MG63 (cell line): ENCODE measurements around the gene SLC22A13. TPM values are rescaled to one million over a fixed set of nuclear protein-coding genes. Genes with fewer than 3 reads are reported as not detected.
"Not testable (repeated sequence)": the region's sequence is repeated elsewhere in the genome, so short reads cannot be mapped to it uniquely, and the experiment has no call there.

Experiments
- DNase-seq: peaks from one replicate; pipeline ENCODE4 v3.0.0-alpha.2; 2020
- H3K27me3 ChIP-seq: fragments of 250-450 bp; sonication (Bioruptor Pico); 2 replicates; pipeline ENCODE4 v1.5.1; 2020; ENCODE audit warnings: mild to moderate bottlenecking, moderate library complexity
- H3K36me3 ChIP-seq: fragments of 250-450 bp; sonication (Bioruptor Pico); 2 replicates; pipeline ENCODE4 v1.5.1; 2020; ENCODE audit warnings: mild to moderate bottlenecking, moderate library complexity
- H3K4me3 ChIP-seq: fragments of 250-450 bp; sonication (Bioruptor Pico); 2 replicates; pipeline ENCODE4 v1.5.1; 2020; ENCODE audit warnings: mild to moderate bottlenecking, moderate library complexity
- H3K9me3 ChIP-seq: fragments of 250-450 bp; sonication (Bioruptor Pico); 2 replicates; pipeline ENCODE4 v1.5.1; 2020; ENCODE audit warnings: mild to moderate bottlenecking, moderate library complexity
- total RNA-seq: library from RNA; depleted of rRNA; stranded (reverse); fragments of >200 nt; shearing (Covaris generic); gene quantifications from 2 replicates; pipeline ENCODE4 v1.2.3, GENCODE V29; 2014; ENCODE audit warnings: low replicate concordance; rRNA removed

The SLC22A13 gene
- not detected in 2 replicates for total RNA-seq

GRCh38 chr3:38265604-38266307, at the start of gene SLC22A13:
SLC22A13 (plus strand) TSS chr3:38265812; CDS start chr3:38265861, 49 bp downstream.
- Histone ChIP-seq H3K4me3 (no peak within 1 kb of the TSS), H3K36me3 (no peaks in the 10 kb centered on the region), H3K9me3 (no peaks in the 10 kb centered on the region), H3K27me3 (no peaks in the 10 kb centered on the region)
- DNase-seq = no peak

GRCh38 chr3:38219609-38220197, 45.9 kb upstream of the SLC22A13 start:
- H3K4me3 ChIP-seq = no peak overlapping the region
- H3K36me3 ChIP-seq = peaks cover 15% of the 10 kb centered on the region
- no peak for DNase-seq
- H3K27me3 ChIP-seq = no peaks in the 10 kb centered on the region
- H3K9me3 ChIP-seq = no peaks in the 10 kb centered on the region

GRCh38 chr3:38221005-38221404, 44.6 kb upstream of the SLC22A13 start:
- Histone ChIP-seq H3K9me3 (no peaks in the 10 kb centered on the region), H3K36me3 (peaks cover 15% of the 10 kb centered on the region), H3K4me3 (no peak overlapping the region), H3K27me3 (no peaks in the 10 kb centered on the region)
- DNase-seq = no peak

GRCh38 chr3:38222032-38222634, 43.5 kb upstream of the SLC22A13 start:
- no peak for DNase-seq
- H3K9me3 ChIP-seq = no peaks in the 10 kb centered on the region
- no peak overlapping the region for H3K4me3 ChIP-seq
- no peaks in the 10 kb centered on the region for H3K27me3 ChIP-seq
- peaks cover 22% of the 10 kb centered on the region for H3K36me3 ChIP-seq

- H3K27me3 ChIP-seq = no peaks in the 10 kb centered on the region
- H3K36me3 ChIP-seq = peaks cover 35% of the 10 kb centered on the region
- H3K4me3 ChIP-seq = no peak overlapping the region
- DNase-seq = no peak
- H3K9me3 ChIP-seq = no peaks in the 10 kb centered on the region
These were observed 41.3 kb upstream of the SLC22A13 start for GRCh38 chr3:38224357-38224756.

GRCh38 chr3:38226273-38226672, 39.3 kb upstream of the SLC22A13 start:
- Histone ChIP-seq H3K4me3 (no peak overlapping the region), H3K36me3 (peaks cover 50% of the 10 kb centered on the region), H3K27me3 (no peaks in the 10 kb centered on the region), H3K9me3 (no peaks in the 10 kb centered on the region)
- no peak for DNase-seq

- no peak for DNase-seq
- H3K27me3 ChIP-seq = no peaks in the 10 kb centered on the region
- H3K4me3 ChIP-seq = no peak overlapping the region
- H3K9me3 ChIP-seq = no peaks in the 10 kb centered on the region
- peaks cover 49% of the 10 kb centered on the region for H3K36me3 ChIP-seq
These were observed 37.6 kb upstream of the SLC22A13 start for GRCh38 chr3:38227989-38228388.

- Histone ChIP-seq H3K4me3 (no peak overlapping the region), H3K36me3 (peaks cover 47% of the 10 kb centered on the region), H3K27me3 (no peaks in the 10 kb centered on the region), H3K9me3 (no peaks in the 10 kb centered on the region)
- DNase-seq = no peak
These were observed 36.6 kb upstream of the SLC22A13 start for GRCh38 chr3:38229036-38229435.

- Histone ChIP-seq H3K27me3 (no peaks in the 10 kb centered on the region), H3K4me3 (no peak overlapping the region), H3K36me3 (peaks cover 58% of the 10 kb centered on the region), H3K9me3 (no peaks in the 10 kb centered on the region)
- no peak for DNase-seq
These were observed 32.9 kb upstream of the SLC22A13 start for GRCh38 chr3:38232701-38233100.

GRCh38 chr3:38235466-38235865, 30.1 kb upstream of the SLC22A13 start:
- Histone ChIP-seq H3K27me3 (no peaks in the 10 kb centered on the region), H3K9me3 (no peaks in the 10 kb centered on the region), H3K4me3 (no peak overlapping the region), H3K36me3 (peaks cover 52% of the 10 kb centered on the region)
- DNase-seq = no peak

- H3K4me3 ChIP-seq = no peak overlapping the region
- no peaks in the 10 kb centered on the region for H3K27me3 ChIP-seq
- no peak for DNase-seq
- no peaks in the 10 kb centered on the region for H3K9me3 ChIP-seq
- peaks cover 50% of the 10 kb centered on the region for H3K36me3 ChIP-seq
These were observed 27.1 kb upstream of the SLC22A13 start for GRCh38 chr3:38238416-38239008.

- not testable (repeated sequence) for DNase-seq, H3K9me3 ChIP-seq, H3K27me3 ChIP-seq, H3K4me3 ChIP-seq
- H3K36me3 ChIP-seq = peaks cover 20% of the 10 kb centered on the region
These were observed 22.8 kb upstream of the SLC22A13 start for GRCh38 chr3:38242812-38243211.

GRCh38 chr3:38245930-38246329, 19.7 kb upstream of the SLC22A13 start:
- Histone ChIP-seq H3K4me3 (no peak overlapping the region), H3K36me3 (peaks cover 26% of the 10 kb centered on the region), H3K9me3 (no peaks in the 10 kb centered on the region), H3K27me3 (no peaks in the 10 kb centered on the region)
- DNase-seq = no peak

- Histone ChIP-seq H3K27me3 (no peaks in the 10 kb centered on the region), H3K9me3 (no peaks in the 10 kb centered on the region), H3K4me3 (no peak overlapping the region), H3K36me3 (peaks cover 35% of the 10 kb centered on the region)
- DNase-seq = peak; percentile 64
These were observed 18.1 kb upstream of the SLC22A13 start for GRCh38 chr3:38247366-38248035.

- H3K9me3 ChIP-seq = no peaks in the 10 kb centered on the region
- H3K4me3 ChIP-seq = no peak overlapping the region
- H3K27me3 ChIP-seq = no peaks in the 10 kb centered on the region
- DNase-seq = no peak
- H3K36me3 ChIP-seq = peaks cover 47% of the 10 kb centered on the region
These were observed 15.4 kb upstream of the SLC22A13 start for GRCh38 chr3:38250198-38250597.

GRCh38 chr3:38251197-38251596, 14.4 kb upstream of the SLC22A13 start:
- H3K27me3 ChIP-seq = no peaks in the 10 kb centered on the region
- no peak for DNase-seq
- H3K4me3 ChIP-seq = no peak overlapping the region
- H3K9me3 ChIP-seq = no peaks in the 10 kb centered on the region
- H3K36me3 ChIP-seq = peaks cover 47% of the 10 kb centered on the region

- no peak for DNase-seq
- H3K9me3 ChIP-seq = no peaks in the 10 kb centered on the region
- peaks cover 48% of the 10 kb centered on the region for H3K36me3 ChIP-seq
- H3K4me3 ChIP-seq = no peak overlapping the region
- H3K27me3 ChIP-seq = no peaks in the 10 kb centered on the region
These were observed 11.9 kb upstream of the SLC22A13 start for GRCh38 chr3:38253704-38254103.
